Measurements from ENCODE around the gene ABCA7. TPM values are rescaled to one million over a fixed set of nuclear protein-coding genes. Genes with fewer than 3 reads are reported as not detected.

Gene ABCA7
- total RNA-seq, 2 experiments from 2014 or later, result 76.6 to 77.5 TPM

DNA sequence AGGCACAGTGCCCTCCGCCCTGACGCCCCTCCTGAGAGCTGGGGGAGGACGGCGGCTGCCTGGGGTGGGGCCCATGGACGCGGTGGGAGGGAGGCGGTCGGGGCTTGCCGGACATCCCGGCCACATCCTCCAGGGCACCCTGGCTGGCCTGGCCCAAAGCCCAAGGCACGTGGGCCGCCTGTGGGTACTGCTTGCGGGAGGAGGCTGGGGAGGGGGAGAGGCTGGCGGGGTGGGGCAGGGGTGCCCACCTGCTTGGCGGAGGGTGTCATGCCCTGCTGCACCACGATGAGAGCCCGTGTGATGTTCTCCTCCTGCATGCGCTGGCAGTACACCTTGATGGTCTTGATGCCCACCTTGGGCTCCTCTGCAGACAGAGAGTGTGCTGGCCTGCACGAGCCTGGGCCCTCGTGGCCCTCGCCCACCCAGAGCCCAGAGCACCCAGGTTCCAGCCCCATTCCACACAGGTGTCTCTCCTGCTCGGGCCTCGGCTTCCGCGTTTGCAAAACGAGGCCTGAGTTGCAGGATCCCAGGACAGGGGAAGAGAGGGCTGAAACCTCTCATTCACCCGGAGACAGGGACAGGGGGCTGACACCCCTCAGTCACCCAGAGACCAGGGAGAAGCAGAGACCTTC is 51.8 kb downstream of the ABCA7 start:
- CTCF ChIA-PET, result interaction anchor here (1.2 to 4.3 kb wide), 2 partner anchors 9 to 15 kb away, joined by 4 to 25 read pairs; no protein-coding TSS in a partner anchor
- H3K4me1 Mint-ChIP-seq (ENCODE audit: low read depth), result peaks cover 72% of the 10 kb centered on the region
- no peak overlapping the region for H3K4me3 Mint-ChIP-seq
- H3K36me3 Mint-ChIP-seq (ENCODE audit: low read depth), result peaks cover 32% of the 10 kb centered on the region
- POLR2A ChIA-PET, result interaction anchor here (0.6 to 7.4 kb wide), 6 partner anchors 10 to 64 kb away, joined by 3 to 103 read pairs (median 5); partner anchors contain the start of genes ABCA7 and ARHGAP45
- no peaks in the 10 kb centered on the region for H3K27me3 Mint-ChIP-seq (ENCODE audit: low read depth)
- DNase-seq, result no peak
- H3K9me3 Mint-ChIP-seq (ENCODE audit: insufficient read depth), result no peaks in the 10 kb centered on the region
- no peak overlapping the region for H3K27ac Mint-ChIP-seq
- ATAC-seq, result no peak

DNA sequence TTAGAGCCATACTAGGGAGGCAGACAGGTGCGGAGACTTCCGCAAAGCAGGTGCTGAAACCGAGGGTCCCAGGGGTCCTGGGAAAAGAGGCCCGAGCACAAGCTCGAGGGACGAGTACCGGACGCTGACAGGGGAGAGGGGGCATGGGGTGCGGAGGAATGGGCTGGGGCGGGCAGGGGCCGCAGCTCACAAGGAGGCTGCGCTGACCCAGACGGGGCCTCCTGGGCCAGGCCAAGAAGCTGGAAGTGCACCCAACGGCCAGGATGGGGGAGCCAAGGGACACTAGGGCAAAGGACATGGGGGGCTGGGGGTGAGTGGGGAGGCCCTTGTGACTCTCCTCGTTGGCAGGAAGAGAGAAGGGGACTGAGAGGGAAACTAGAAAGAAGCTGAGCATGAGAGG is 53.4 kb downstream of the ABCA7 start:
- POLR2A ChIA-PET, result interaction anchor here (1.1 to 2.2 kb wide), 4 partner anchors 9 to 16 kb away, joined by 3 to 10 read pairs (median 3); no protein-coding TSS in a partner anchor
- H3K27ac Mint-ChIP-seq, result peak overlapping the region; percentile 57
- no peak for ATAC-seq
- H3K4me3 Mint-ChIP-seq, result peak overlapping the region; percentile 93
- DNase-seq, result no peak
- H3K9me3 Mint-ChIP-seq (ENCODE audit: insufficient read depth), result no peaks in the 10 kb centered on the region
- H3K36me3 Mint-ChIP-seq (ENCODE audit: low read depth), result peaks cover 25% of the 10 kb centered on the region
- H3K27me3 Mint-ChIP-seq (ENCODE audit: low read depth), result no peaks in the 10 kb centered on the region
- CTCF ChIA-PET, result interaction anchor here (1.0 to 1.7 kb wide), 3 partner anchors 99 to 151 kb away, joined by 3 to 4 read pairs (median 3); no protein-coding TSS in a partner anchor
- peaks cover 63% of the 10 kb centered on the region for H3K4me1 Mint-ChIP-seq (ENCODE audit: low read depth)

DNA sequence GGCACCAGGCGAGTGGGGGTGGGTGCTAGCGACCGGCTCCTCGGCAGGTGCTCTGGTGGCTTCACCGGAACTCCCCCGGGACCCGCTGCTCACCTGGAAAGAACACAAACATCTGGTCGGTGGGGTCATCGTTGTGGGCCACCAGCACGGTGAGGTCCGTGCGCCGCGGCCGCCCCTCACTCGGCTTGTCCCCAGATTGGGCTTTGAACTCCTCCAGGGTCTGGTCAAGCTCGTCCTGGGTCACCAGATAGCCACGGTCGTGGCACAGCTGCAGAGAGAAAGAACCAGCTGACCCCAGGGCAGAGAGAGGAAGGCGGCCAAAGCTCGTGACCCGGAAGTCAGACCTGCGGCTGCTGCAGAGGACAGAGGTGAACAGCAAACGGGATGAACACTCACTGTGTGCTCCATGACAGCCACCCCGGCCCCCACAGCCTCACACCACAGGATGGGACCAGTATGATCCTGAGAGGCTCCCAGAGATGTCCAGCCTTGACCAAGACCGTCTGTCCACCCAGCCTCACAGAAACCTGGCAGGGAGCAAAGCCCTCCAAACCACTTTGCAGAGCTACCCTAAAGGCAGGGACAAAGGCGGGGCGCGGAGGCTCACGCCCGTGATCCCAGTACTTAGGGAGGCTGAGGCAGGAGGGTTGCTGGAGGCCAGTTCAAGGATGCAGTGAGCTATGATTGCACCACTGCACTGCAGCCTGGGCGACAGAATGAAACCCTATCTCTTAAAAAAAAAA is 54.1 kb downstream of the ABCA7 start:
- no peak for DNase-seq
- peaks cover 62% of the 10 kb centered on the region for H3K4me1 Mint-ChIP-seq (ENCODE audit: low read depth)
- ATAC-seq, result no peak
- no peaks in the 10 kb centered on the region for H3K9me3 Mint-ChIP-seq (ENCODE audit: insufficient read depth)
- peak overlapping the region; percentile 93 for H3K4me3 Mint-ChIP-seq
- ChIA-PET POLR2A (interaction anchor here (0.8 to 2.2 kb wide), 8 partner anchors 9 to 67 kb away, joined by 3 to 10 read pairs (median 3); partner anchors contain the start of genes ARHGAP45, CNN2 and GPX4), CTCF (interaction anchor here (1.0 to 1.7 kb wide), 4 partner anchors 99 to 230 kb away, joined by 3 to 4 read pairs (median 3); no protein-coding TSS in a partner anchor)
- peaks cover 21% of the 10 kb centered on the region for H3K36me3 Mint-ChIP-seq (ENCODE audit: low read depth)
- peak overlapping the region; percentile 86 for H3K27ac Mint-ChIP-seq
- no peaks in the 10 kb centered on the region for H3K27me3 Mint-ChIP-seq (ENCODE audit: low read depth)

DNA sequence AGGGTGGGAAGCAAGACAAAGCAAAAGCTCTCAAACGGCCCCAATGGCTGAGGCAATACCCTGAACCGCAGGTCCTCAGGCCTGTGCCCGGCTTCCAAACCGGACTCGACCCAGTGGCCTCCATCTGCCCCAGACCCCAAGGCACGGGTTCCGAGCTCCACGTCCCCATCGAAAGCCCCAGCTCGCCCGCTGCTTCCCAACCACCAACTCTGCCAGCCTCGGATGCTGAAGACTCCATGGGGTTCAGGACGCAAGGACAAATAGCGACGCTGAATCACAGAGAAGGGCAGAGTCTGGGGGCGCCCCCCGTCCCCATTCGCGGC is 54.7 kb downstream of the ABCA7 start:
- POLR2A ChIA-PET, result interaction anchor here (0.8 to 2.2 kb wide), 7 partner anchors 8 to 68 kb away, joined by 3 to 10 read pairs (median 3); partner anchors contain the start of genes ARHGAP45, CNN2 and GPX4
- no peaks in the 10 kb centered on the region for H3K27me3 Mint-ChIP-seq (ENCODE audit: low read depth)
- H3K36me3 Mint-ChIP-seq (ENCODE audit: low read depth), result peaks cover 21% of the 10 kb centered on the region
- H3K4me3 Mint-ChIP-seq, result peak overlapping the region; percentile 93
- peak overlapping the region; percentile 86 for H3K27ac Mint-ChIP-seq
- H3K9me3 Mint-ChIP-seq (ENCODE audit: insufficient read depth), result no peaks in the 10 kb centered on the region
- ATAC-seq (no peak), DNase-seq (no peak)
- H3K4me1 Mint-ChIP-seq (ENCODE audit: low read depth), result peaks cover 60% of the 10 kb centered on the region
- CTCF ChIA-PET, result interaction anchor here (1.0 to 1.1 kb wide), 2 partner anchors 98 to 231 kb away, joined by 3 to 4 read pairs; no protein-coding TSS in a partner anchor

DNA sequence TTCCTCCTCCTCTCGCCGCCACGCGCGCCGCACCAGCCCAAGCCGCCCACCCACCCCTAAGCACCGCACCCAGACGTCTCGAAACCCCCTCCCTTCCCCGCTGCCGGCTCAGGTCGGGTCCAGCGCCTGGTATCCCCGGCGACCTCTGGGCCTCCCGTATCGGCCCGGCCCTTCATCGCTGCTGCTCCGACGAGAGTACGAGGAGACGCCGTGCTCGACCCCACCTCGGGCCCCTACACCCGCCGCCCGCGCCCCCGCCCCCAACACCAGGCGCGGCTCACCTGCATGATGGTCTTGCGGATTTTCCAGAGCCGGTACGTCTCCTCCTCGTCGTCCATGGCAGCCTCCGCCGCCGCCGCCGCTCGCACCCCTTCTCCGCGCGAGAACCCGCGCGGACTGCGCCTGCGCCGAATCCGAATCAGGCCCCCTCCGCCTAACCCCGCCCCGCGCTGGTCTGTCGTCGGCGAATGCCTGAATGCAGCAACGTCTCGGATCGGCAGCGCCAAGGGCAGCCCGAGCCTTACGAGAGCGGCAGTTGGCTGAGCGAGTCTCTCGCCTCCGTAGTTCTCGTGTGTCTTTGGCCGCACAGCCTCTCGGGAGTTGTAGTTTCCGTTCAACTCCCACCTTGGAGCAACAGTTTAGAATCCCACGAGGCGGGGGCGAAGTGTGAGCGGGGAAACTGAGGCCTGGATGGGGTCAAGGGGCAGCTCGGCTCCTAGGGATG is 55.2 kb downstream of the ABCA7 start, which contains the start of gene POLR2E:
POLR2E (minus strand) TSS at position 398 of the 724 bp plus-strand sequence; CDS start at position 338, 60 bp downstream.
- H3K27ac Mint-ChIP-seq, result peak within 1 kb of the TSS; percentile 86
- CTCF ChIA-PET, result no interaction called here
- POLR2A ChIA-PET, result interaction anchor here (0.8 to 2.2 kb wide), 5 partner anchors 9 to 69 kb away, joined by 3 to 10 read pairs (median 4); partner anchors contain the start of genes CNN2 and GPX4
- no peaks in the 10 kb centered on the region for H3K9me3 Mint-ChIP-seq (ENCODE audit: insufficient read depth)
- peaks cover 24% of the 10 kb centered on the region for H3K36me3 Mint-ChIP-seq (ENCODE audit: low read depth)
- peaks cover 61% of the 10 kb centered on the region for H3K4me1 Mint-ChIP-seq (ENCODE audit: low read depth)
- H3K4me3 Mint-ChIP-seq, result peak within 1 kb of the TSS; percentile 93
- H3K27me3 Mint-ChIP-seq (ENCODE audit: low read depth), result no peaks in the 10 kb centered on the region
- ATAC-seq, result peak; percentile 96
- peak; percentile 98 for DNase-seq

DNA sequence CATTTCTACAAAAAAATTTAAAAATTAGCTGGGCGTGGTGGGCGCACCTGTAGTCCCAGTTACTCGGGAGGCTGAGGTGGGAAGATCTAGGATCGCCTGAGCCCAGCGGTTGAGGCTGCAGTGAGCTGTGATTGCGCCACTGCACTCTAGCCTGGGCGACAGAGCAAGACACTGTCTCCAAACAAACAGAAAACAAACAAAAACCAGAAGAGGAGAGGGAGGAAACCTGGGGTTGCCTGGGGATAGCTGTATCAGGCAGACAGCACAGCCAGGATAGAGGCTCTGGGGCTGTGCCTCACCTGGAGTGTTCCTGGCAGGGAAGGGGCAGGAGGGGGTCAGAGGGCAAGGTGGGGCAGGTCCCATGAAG is 57.9 kb downstream of the ABCA7 start:
- ChIA-PET POLR2A (interaction anchor here (0.8 kb wide), 1 partner anchor 31 kb away, joined by 3 read pairs; the partner anchor contains the start of gene ARHGAP45), CTCF (interaction anchor here (1.1 to 1.4 kb wide), 2 partner anchors 31 to 32 kb away, joined by 4 read pairs; partner anchors contain the start of gene ARHGAP45)
- Mint-ChIP-seq H3K9me3 (ENCODE audit: insufficient read depth) (no peaks in the 10 kb centered on the region), H3K4me1 (ENCODE audit: low read depth) (peaks cover 64% of the 10 kb centered on the region), H3K27ac (peak overlapping the region; percentile 66), H3K27me3 (ENCODE audit: low read depth) (no peaks in the 10 kb centered on the region), H3K36me3 (ENCODE audit: low read depth) (peaks cover 15% of the 10 kb centered on the region), H3K4me3 (no peak overlapping the region)
- DNase-seq (no peak), ATAC-seq (no peak)

DNA sequence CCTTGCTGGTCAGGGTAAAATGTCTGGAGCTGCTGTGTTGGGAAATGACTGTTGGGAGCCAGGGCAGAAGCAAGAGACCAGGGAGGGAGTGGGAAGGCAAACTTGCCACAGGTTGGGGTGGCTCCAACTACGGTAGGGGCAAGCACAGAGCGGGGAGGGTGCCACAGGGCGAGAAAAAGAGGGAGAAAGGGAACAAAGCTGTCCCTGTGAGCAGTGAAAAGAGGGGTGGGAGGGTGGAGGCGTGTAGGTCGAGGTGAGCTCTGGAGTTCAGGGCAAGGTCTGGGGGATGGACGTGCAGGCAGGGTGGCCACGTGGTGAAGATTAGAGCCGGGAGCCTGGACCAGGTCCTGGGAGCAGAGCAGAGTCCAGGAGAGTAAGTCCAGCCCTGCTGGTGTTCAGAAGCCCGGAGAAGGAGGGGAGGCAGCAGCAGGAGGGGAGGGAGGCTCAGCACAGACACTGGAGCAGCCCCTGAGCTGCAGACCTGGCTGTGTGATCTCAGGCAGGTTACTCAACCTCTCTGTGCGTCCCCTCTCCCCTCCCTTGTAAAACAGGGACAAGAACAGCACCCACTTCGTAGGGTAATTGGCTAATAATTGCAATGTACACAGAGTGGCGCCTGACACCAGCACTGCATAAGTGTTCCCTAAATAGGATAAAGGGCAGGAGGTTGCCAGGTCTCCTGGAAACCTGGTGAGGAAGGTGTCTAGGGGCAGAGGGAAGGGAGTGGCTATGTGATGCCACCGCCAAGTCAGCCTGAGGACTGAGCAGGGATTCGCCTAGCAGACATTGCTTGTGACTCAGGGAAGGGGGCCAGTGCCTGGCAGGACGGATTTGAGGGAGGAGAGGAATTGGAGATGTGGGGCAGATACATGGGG is 58.5 kb downstream of the ABCA7 start:
- CTCF ChIA-PET, result interaction anchor here (1.1 to 1.4 kb wide), 2 partner anchors 32 to 33 kb away, joined by 4 read pairs; partner anchors contain the start of gene ARHGAP45
- ATAC-seq, result no peak
- POLR2A ChIA-PET, result interaction anchor here (0.8 to 1.4 kb wide), 2 partner anchors 10 to 32 kb away, joined by 3 to 6 read pairs; partner anchors contain the start of gene ARHGAP45

DNA sequence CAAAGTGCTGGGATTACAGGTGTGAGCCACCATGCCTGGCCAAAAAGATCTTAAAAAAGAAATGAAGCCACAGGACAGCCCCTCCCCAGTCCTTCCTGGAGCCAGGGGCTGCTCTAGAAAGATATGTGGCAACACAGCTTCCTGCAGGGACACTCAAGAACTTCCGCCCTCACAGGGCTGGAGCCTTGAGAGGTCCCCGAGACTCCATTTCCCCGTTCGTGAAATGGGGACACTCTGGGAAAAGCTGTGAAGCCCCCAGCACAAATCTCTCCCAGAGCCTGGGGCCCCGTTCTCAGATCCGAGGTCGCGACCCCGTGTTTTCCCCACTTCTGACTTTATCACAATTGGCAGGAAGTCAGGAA is 61.4 kb downstream of the ABCA7 start:
- ChIA-PET POLR2A (interaction anchor here (0.7 to 1.4 kb wide), 6 partner anchors 10 to 168 kb away, joined by 3 to 6 read pairs (median 4); partner anchors contain the start of genes ARHGAP45 and CIRBP), CTCF (interaction anchor here (0.8 to 1.9 kb wide), 6 partner anchors 12 to 165 kb away, joined by 3 to 7 read pairs (median 5); partner anchors contain the start of gene SBNO2)
- H3K27me3 Mint-ChIP-seq (ENCODE audit: low read depth), result no peaks in the 10 kb centered on the region
- peak overlapping the region; percentile 85 for H3K27ac Mint-ChIP-seq
- H3K4me3 Mint-ChIP-seq, result peak overlapping the region; percentile 47
- no peak for ATAC-seq
- no peaks in the 10 kb centered on the region for H3K9me3 Mint-ChIP-seq (ENCODE audit: insufficient read depth)
- H3K36me3 Mint-ChIP-seq (ENCODE audit: low read depth), result peaks cover 3% of the 10 kb centered on the region
- no peak for DNase-seq
- peaks cover 59% of the 10 kb centered on the region for H3K4me1 Mint-ChIP-seq (ENCODE audit: low read depth)

More for the DNA sequence above, 58.5 kb downstream of the ABCA7 start:
- no peak for DNase-seq
- peaks cover 9% of the 10 kb centered on the region for H3K36me3 Mint-ChIP-seq (ENCODE audit: low read depth)
- H3K27ac Mint-ChIP-seq, result peak overlapping the region; percentile 66
- H3K4me1 Mint-ChIP-seq (ENCODE audit: low read depth), result peaks cover 63% of the 10 kb centered on the region
- no peak overlapping the region for H3K4me3 Mint-ChIP-seq
- no peaks in the 10 kb centered on the region for H3K9me3 Mint-ChIP-seq (ENCODE audit: insufficient read depth)
- no peaks in the 10 kb centered on the region for H3K27me3 Mint-ChIP-seq (ENCODE audit: low read depth)

DNA sequence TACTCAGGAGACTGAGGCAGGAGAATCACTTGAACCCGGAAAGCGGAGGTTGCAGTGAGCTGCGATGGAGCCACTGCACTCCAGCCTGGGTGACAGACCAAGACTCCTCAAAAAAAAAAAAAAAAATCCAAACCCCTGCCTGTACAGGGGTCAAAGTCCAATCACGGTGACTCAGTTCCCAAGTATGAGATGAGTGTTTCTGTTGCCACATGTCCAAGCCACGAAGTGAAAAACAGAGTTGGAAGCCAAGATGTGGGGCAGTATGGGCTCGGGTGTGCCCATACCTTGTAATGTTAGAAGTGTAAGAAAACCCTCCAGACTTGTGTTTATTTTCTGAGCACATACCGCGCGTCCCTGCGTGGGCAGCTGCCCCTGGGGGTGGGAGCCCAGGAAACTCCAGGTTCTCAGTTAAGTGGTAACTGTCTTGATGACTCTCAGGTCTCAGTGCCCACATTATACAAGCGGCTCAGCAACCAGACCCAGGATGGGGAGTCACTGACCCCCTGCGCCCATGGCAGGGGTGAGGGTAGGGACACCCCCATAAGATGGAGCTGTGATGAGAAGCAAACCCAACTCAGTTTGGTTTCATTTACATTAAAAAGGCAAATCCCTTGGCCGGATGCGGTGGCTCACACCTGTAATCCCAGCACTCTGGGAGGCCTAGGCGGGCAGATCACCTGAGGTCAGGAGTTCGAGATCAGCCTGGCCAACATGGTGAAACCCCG is 62.7 kb downstream of the ABCA7 start:
- no peaks in the 10 kb centered on the region for H3K27me3 Mint-ChIP-seq (ENCODE audit: low read depth)
- no peaks in the 10 kb centered on the region for H3K9me3 Mint-ChIP-seq (ENCODE audit: insufficient read depth)
- H3K4me3 Mint-ChIP-seq, result peak overlapping the region; percentile 58
- peak; percentile 51 for DNase-seq
- no peak for ATAC-seq
- CTCF ChIA-PET, result interaction anchor here (1.2 to 1.9 kb wide), 4 partner anchors 10 to 164 kb away, joined by 3 to 7 read pairs (median 5); no protein-coding TSS in a partner anchor
- POLR2A ChIA-PET, result interaction anchor here (0.6 to 2.2 kb wide), 5 partner anchors 9 to 90 kb away, joined by 3 to 10 read pairs (median 3); partner anchors contain the start of gene ARHGAP45
- peak overlapping the region; percentile 85 for H3K27ac Mint-ChIP-seq
- H3K36me3 Mint-ChIP-seq (ENCODE audit: low read depth), result peaks cover 6% of the 10 kb centered on the region
- H3K4me1 Mint-ChIP-seq (ENCODE audit: low read depth), result peaks cover 54% of the 10 kb centered on the region
